ENCODE data around the gene PRODH2.

The PRODH2 gene

GRCh38 chr19:35793381-35794165 lies 19.1 kb downstream of the PRODH2 start:
- TF ChIP-seq POLR2AphosphoS5 (IDR thresholded peaks at IDR 0.05; ENCODE audit: low read depth, low read length) (no peak), FOXP2 (optimal IDR thresholded peaks at IDR 0.05; ENCODE audit: borderline replicate concordance, extremely low read depth, extremely low read length, insufficient read depth) (no peak), SIN3A (IDR thresholded peaks at IDR 0.05; ENCODE audit: borderline replicate concordance, insufficient read depth, low read length) (no peak), TAF1 (IDR thresholded peaks at IDR 0.05; ENCODE audit: borderline replicate concordance, insufficient read depth, low read length) (no peak), REST (IDR thresholded peaks at IDR 0.05; ENCODE audit: insufficient read depth in 1 of 2, low read depth in 2 of 2, low read length in 2 of 2) (no peak)

DNA sequence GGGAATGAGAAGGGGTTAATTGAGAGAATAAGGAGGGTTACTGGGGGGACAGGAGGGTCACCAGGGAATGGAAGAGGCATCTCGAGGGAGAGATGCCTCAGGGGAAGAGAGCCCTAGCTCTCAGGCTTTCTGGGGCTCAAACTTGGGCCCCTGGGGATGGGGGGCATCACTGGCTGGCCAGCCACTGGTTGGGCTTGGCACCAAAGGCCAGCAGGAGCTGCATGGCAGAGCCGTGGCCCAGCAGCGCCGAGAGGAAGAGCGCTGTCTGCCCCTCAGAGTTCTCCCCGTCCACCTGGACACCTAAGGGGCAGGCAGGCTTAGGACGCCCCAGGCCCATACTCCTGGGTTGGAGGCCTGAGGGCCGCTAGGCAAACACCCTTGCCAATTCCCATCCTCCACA lies 19.8 kb downstream of the PRODH2 start:
- TF ChIP-seq SIN3A (IDR thresholded peaks at IDR 0.05; ENCODE audit: borderline replicate concordance, insufficient read depth, low read length) (no peak), REST (IDR thresholded peaks at IDR 0.05; ENCODE audit: insufficient read depth in 1 of 2, low read depth in 2 of 2, low read length in 2 of 2) (no peak), POLR2AphosphoS5 (IDR thresholded peaks at IDR 0.05; ENCODE audit: low read depth, low read length) (no peak), TAF1 (IDR thresholded peaks at IDR 0.05; ENCODE audit: borderline replicate concordance, insufficient read depth, low read length) (no peak), FOXP2 (optimal IDR thresholded peaks at IDR 0.05; ENCODE audit: borderline replicate concordance, extremely low read depth, extremely low read length, insufficient read depth) (no peak)

DNA sequence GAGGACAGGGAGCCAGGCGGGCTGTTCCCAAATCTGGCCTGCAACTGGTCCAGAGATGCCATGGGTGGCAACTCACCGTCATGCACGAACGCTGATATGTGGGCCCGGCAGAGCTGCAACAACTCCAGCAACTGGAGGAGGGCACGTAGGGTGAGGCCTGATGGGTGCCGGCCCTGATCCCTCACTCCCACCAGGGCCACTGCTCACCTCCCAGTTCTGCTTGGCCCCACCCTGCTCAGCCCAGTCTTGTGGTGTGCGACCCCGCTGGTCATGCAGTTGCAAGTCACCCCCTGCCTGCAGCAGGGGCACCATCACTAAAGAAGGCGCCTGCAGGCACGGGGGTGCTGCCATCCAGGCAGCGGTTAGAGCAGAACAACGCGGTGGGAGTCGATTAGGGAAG lies 20.3 kb downstream of the PRODH2 start:
- TF ChIP-seq SIN3A (IDR thresholded peaks at IDR 0.05; ENCODE audit: borderline replicate concordance, insufficient read depth, low read length), result no peak
- no peak for TF ChIP-seq TAF1 (IDR thresholded peaks at IDR 0.05; ENCODE audit: borderline replicate concordance, insufficient read depth, low read length)
- no peak for TF ChIP-seq FOXP2 (optimal IDR thresholded peaks at IDR 0.05; ENCODE audit: borderline replicate concordance, extremely low read depth, extremely low read length, insufficient read depth)
- no peak for TF ChIP-seq POLR2AphosphoS5 (IDR thresholded peaks at IDR 0.05; ENCODE audit: low read depth, low read length)
- no peak for TF ChIP-seq REST (IDR thresholded peaks at IDR 0.05; ENCODE audit: insufficient read depth in 1 of 2, low read depth in 2 of 2, low read length in 2 of 2)

DNA sequence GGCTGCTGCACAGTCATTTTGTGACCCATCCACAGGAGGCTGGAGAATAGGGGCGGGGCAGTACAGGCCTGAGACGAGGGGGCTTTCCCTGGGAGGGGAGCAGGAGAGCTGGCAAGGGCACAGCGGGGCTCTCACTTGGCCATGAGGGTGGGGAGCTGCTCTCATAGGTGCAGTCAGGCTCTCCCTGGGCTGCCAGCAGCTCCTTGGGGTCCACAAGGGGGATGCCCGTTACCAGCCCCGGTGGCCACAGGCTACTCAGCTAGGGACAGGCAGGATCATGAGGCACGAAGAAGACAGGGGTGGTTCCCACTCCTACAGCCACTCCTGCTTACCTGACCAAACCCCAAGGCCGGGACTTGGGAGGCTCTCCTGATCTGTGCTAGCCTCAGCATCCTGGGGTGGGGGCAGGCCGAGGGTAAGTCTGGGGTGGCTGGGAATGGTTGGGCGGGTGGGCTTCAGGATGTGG lies 20.8 kb downstream of the PRODH2 start:
- TF ChIP-seq FOXP2 (optimal IDR thresholded peaks at IDR 0.05; ENCODE audit: borderline replicate concordance, extremely low read depth, extremely low read length, insufficient read depth) (no peak), REST (IDR thresholded peaks at IDR 0.05; ENCODE audit: insufficient read depth in 1 of 2, low read depth in 2 of 2, low read length in 2 of 2) (no peak), SIN3A (IDR thresholded peaks at IDR 0.05; ENCODE audit: borderline replicate concordance, insufficient read depth, low read length) (no peak), POLR2AphosphoS5 (IDR thresholded peaks at IDR 0.05; ENCODE audit: low read depth, low read length) (no peak), TAF1 (IDR thresholded peaks at IDR 0.05; ENCODE audit: borderline replicate concordance, insufficient read depth, low read length) (no peak)
